Mesendoderm (in vitro differentiated cells): ENCODE results near the gene ARHGEF26. TPM values are rescaled to one million over a fixed set of nuclear protein-coding genes. Genes with fewer than 3 reads are reported as not detected.
A peak's percentile ranks its signal among the peaks of the same experiment; 100 is the strongest.

Experiments
- DNase-seq: peaks from one replicate; pipeline ENCODE4 v3.0.0; 2013
- H2AK5ac ChIP-seq: 2 replicates; pipeline ENCODE4 v1.6.1; 2013; ENCODE audit warnings: low read length, inconsistent platforms
- H2BK120ac ChIP-seq: 2 replicates; pipeline ENCODE4 v1.6.1; 2013; ENCODE audit warnings: low read depth, mild to moderate bottlenecking, low read length, moderate library complexity, mixed read lengths
- H2BK15ac ChIP-seq: replicated peaks from 2 replicates; pipeline ENCODE4 v1.6.1; 2013; ENCODE audit warnings: low read depth, mild to moderate bottlenecking, moderate library complexity
- H2BK5ac ChIP-seq: 2 replicates; pipeline ENCODE4 v1.6.1; 2013; ENCODE audit warnings: low read length, inconsistent platforms
- H3K18ac ChIP-seq: 2 replicates; pipeline ENCODE4 v1.6.1; 2013; ENCODE audit warnings: mild to moderate bottlenecking, low read length, mixed read lengths
- H3K23ac ChIP-seq: one replicate; pipeline ENCODE4 v1.6.1; 2013; ENCODE audit warnings: low read length
- H3K27ac ChIP-seq: 2 replicates; pipeline ENCODE4 v1.5.1; 2013; ENCODE audit warnings: low read depth, mild to moderate bottlenecking, inconsistent platforms, low read length, moderate library complexity
- H3K27me3 ChIP-seq: 2 replicates; pipeline ENCODE4 v1.6.1; 2013; ENCODE audit warnings: low read length, control low read depth, mild to moderate bottlenecking, inconsistent platforms; ENCODE audit not compliant: insufficient read depth, poor library complexity
- H3K36me3 ChIP-seq: 2 replicates; pipeline ENCODE4 v1.6.1; 2013; ENCODE audit warnings: low read length, inconsistent platforms; ENCODE audit not compliant: control insufficient read depth, insufficient read depth
- H3K4ac ChIP-seq: one replicate; pipeline ENCODE4 v1.6.1; 2013; ENCODE audit warnings: low read depth, mild to moderate bottlenecking, low read length, moderate library complexity
- H3K4me1 ChIP-seq: 2 replicates; pipeline ENCODE4 v1.6.1; 2013; ENCODE audit warnings: low read depth, low read length, inconsistent platforms; ENCODE audit not compliant: control insufficient read depth
- H3K4me2 ChIP-seq: 2 replicates; pipeline ENCODE4 v1.6.1; 2013; ENCODE audit warnings: low read length
- H3K4me3 ChIP-seq: 2 replicates; pipeline ENCODE4 v1.5.1; 2013; ENCODE audit warnings: mild to moderate bottlenecking, low read length
- H3K56ac ChIP-seq: one replicate; pipeline ENCODE4 v1.6.1; 2013; ENCODE audit warnings: low read length
- H3K79me1 ChIP-seq: 2 replicates; pipeline ENCODE4 v1.6.1; 2013; ENCODE audit warnings: low read length, inconsistent platforms
- H3K79me2 ChIP-seq: 2 replicates; pipeline ENCODE4 v1.6.1; 2013; ENCODE audit warnings: mild to moderate bottlenecking, low read length; ENCODE audit not compliant: control insufficient read depth, insufficient read depth
- H3K9ac ChIP-seq: 2 replicates; pipeline ENCODE4 v1.6.1; 2013; ENCODE audit warnings: low read length, inconsistent platforms
- H4K5ac ChIP-seq: one replicate; pipeline ENCODE4 v1.6.1; 2013; ENCODE audit warnings: low read length
- H4K8ac ChIP-seq: one replicate; pipeline ENCODE4 v1.6.1; 2013; ENCODE audit warnings: low read depth, mild to moderate bottlenecking, control low read depth, low read length, moderate library complexity
- WGBS: extraction: QIAGEN DNeasy Blood & Tissue Kit; methylation state at CpG from one replicate; pipeline ENCODE4 v1.1.7; 2013; ENCODE audit warnings: low lambda C conversion rate, missing lambda C conversion rate; ENCODE audit not compliant: insufficient coverage; ENCODE audit errors: extremely low coverage; 5-methylcytosine and 5-hydroxymethylcytosine counted together
- polyA plus RNA-seq, 2 experiments: library from polyadenylated mRNA; stranded (reverse); fragments of 200-250 nt; gene quantifications; one replicate each; pipeline ENCODE4 v1.2.3, GENCODE V29; 2013

Gene ARHGEF26, protein sequence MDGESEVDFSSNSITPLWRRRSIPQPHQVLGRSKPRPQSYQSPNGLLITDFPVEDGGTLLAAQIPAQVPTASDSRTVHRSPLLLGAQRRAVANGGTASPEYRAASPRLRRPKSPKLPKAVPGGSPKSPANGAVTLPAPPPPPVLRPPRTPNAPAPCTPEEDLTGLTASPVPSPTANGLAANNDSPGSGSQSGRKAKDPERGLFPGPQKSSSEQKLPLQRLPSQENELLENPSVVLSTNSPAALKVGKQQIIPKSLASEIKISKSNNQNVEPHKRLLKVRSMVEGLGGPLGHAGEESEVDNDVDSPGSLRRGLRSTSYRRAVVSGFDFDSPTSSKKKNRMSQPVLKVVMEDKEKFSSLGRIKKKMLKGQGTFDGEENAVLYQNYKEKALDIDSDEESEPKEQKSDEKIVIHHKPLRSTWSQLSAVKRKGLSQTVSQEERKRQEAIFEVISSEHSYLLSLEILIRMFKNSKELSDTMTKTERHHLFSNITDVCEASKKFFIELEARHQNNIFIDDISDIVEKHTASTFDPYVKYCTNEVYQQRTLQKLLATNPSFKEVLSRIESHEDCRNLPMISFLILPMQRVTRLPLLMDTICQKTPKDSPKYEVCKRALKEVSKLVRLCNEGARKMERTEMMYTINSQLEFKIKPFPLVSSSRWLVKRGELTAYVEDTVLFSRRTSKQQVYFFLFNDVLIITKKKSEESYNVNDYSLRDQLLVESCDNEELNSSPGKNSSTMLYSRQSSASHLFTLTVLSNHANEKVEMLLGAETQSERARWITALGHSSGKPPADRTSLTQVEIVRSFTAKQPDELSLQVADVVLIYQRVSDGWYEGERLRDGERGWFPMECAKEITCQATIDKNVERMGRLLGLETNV
- polyA plus RNA-seq (2013, experiment 1 of 2) = 6.5 TPM
- polyA plus RNA-seq (2013, experiment 2 of 2) = 6.7 TPM

DNA sequence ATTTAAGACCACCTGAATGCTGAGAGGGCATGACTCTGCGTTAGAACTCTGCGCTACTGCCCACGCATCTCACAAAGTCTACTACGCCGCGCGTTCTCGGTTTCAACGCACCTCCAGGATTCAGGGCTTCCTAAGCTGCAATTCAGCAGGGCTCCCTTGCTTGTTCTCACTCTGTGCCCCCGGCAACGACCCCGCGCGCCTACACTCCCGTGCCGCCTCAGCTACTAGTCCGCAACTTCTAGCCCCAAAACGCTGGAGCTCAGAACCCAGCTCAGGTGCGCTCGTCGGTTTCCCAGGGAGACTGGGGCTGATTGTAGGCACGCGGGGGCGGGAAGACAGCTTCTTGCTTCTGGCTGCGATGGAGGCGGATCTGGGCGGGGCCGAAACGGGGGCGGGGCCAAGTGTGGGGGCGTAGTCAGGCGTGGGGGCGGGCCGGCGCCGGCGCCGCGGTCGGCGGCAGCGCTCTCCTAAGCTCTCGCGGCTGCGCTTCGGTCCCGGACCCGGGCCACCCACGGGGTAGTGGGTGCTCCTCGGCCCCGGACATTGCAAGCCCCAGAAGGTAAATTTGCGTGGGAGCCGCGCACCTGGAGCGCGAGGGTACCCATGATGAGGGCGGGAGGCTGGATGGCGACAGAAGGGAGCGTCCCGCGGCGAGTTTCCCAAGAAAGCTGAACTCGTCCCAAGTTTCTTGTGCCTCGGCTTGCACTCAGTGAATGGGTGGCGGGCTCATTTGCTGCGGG is at the start of gene ARHGEF26:
Gene ARHGEF26, plus strand, starts transcription at position 430 of the 740 bp plus-strand sequence. CDS start 603 bp downstream, outside the sequence.
- Histone ChIP-seq H3K4me2 (peak within 1 kb of the TSS; percentile 97), H3K56ac (peak within 1 kb of the TSS; percentile 87), H4K5ac (no peak within 1 kb of the TSS), H3K23ac (peak within 1 kb of the TSS; percentile 35), H3K79me1 (no peaks in the 10 kb centered on the region), H3K9ac (peak within 1 kb of the TSS; percentile 87), H4K8ac (no peak within 1 kb of the TSS), H3K18ac (no peak within 1 kb of the TSS), H3K4ac (peak within 1 kb of the TSS; percentile 75), H3K27ac (no peak within 1 kb of the TSS), H3K4me1 (no peaks in the 10 kb centered on the region), H3K36me3 (no peaks in the 10 kb centered on the region), H2AK5ac (no peak within 1 kb of the TSS), H2BK15ac (no peak within 1 kb of the TSS), H2BK120ac (no peak within 1 kb of the TSS), H3K27me3 (no peaks in the 10 kb centered on the region), H2BK5ac (no peak within 1 kb of the TSS), H3K4me3 (peak within 1 kb of the TSS; percentile 81), H3K79me2 (no peaks in the 10 kb centered on the region)
- no CpG with 5 or more reads among the region's 66 CpGs for WGBS
- peak; percentile 92 for DNase-seq

DNA sequence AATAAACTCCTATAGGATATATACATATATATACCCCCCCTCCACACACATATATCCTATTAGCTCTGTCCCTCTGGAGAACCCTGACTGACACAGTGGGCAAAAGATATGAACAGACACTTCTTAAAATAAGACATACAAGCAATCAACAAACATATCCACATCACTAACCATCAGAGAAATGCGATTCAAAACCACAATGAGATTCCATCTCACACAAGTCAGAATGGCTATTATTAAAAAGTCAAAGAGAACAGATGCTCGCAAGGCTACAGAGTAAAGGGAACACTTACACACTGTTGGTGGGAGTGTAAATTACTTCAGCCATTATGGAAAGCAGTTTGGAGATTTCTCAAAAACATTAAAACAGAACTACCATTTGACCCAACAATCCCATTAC is 46.2 kb upstream of the ARHGEF26 start:
- no CpG with 5 or more reads among the region's 2 CpGs for WGBS

DNA sequence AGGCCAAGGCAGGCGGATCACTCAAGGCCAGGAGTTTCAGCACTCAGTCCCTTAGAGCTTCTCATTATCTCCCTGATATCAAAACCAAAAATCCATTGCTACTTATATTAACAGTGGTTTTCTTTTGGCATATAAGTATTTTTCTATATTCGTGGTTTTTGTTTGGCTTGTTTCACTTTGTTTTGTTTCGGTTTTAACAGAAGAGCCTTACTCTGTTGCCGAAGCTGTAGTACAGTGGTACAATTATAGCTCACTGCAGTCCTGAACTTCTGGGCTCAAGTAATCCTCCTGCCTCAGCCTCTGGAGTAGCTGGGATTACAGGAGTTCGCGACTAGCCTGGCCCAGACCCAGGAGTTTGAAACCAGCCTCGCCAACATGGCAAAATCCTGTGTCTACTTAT is 42.5 kb upstream of the ARHGEF26 start:
- no peak overlapping the region for H3K4me3 ChIP-seq
- H2BK120ac ChIP-seq = no peak overlapping the region
- no peak overlapping the region for H3K56ac ChIP-seq
- H2BK15ac ChIP-seq = no peak overlapping the region
- no peaks in the 10 kb centered on the region for H3K79me1 ChIP-seq
- H3K4me1 ChIP-seq = no peaks in the 10 kb centered on the region
- H4K5ac ChIP-seq = no peak overlapping the region
- no peak overlapping the region for H3K18ac ChIP-seq
- H3K79me2 ChIP-seq = no peaks in the 10 kb centered on the region
- H3K27me3 ChIP-seq = no peaks in the 10 kb centered on the region
- H3K4ac ChIP-seq = no peak overlapping the region
- no peak overlapping the region for H2AK5ac ChIP-seq
- no peak overlapping the region for H2BK5ac ChIP-seq
- WGBS = no CpG with 5 or more reads among the region's 7 CpGs
- H3K27ac ChIP-seq = no peak overlapping the region
- no peaks in the 10 kb centered on the region for H3K36me3 ChIP-seq
- H3K9ac ChIP-seq = no peak overlapping the region
- H4K8ac ChIP-seq = no peak overlapping the region
- DNase-seq = no peak
- H3K4me2 ChIP-seq = no peak overlapping the region
- no peak overlapping the region for H3K23ac ChIP-seq

More for the DNA sequence above, 46.2 kb upstream of the ARHGEF26 start:
- H4K8ac ChIP-seq = no peak overlapping the region
- H3K79me1 ChIP-seq = no peaks in the 10 kb centered on the region
- H3K56ac ChIP-seq = no peak overlapping the region
- no peak overlapping the region for H3K4ac ChIP-seq
- DNase-seq = no peak
- no peak overlapping the region for H3K27ac ChIP-seq
- H2BK120ac ChIP-seq = no peak overlapping the region
- no peaks in the 10 kb centered on the region for H3K79me2 ChIP-seq
- H2BK5ac ChIP-seq = no peak overlapping the region
- no peaks in the 10 kb centered on the region for H3K4me1 ChIP-seq
- no peak overlapping the region for H3K9ac ChIP-seq
- no peak overlapping the region for H3K18ac ChIP-seq
- H3K4me3 ChIP-seq = no peak overlapping the region
- no peak overlapping the region for H3K23ac ChIP-seq
- no peak overlapping the region for H2AK5ac ChIP-seq
- no peaks in the 10 kb centered on the region for H3K36me3 ChIP-seq
- H2BK15ac ChIP-seq = no peak overlapping the region
- H4K5ac ChIP-seq = no peak overlapping the region
- H3K27me3 ChIP-seq = no peaks in the 10 kb centered on the region
- no peak overlapping the region for H3K4me2 ChIP-seq

DNA sequence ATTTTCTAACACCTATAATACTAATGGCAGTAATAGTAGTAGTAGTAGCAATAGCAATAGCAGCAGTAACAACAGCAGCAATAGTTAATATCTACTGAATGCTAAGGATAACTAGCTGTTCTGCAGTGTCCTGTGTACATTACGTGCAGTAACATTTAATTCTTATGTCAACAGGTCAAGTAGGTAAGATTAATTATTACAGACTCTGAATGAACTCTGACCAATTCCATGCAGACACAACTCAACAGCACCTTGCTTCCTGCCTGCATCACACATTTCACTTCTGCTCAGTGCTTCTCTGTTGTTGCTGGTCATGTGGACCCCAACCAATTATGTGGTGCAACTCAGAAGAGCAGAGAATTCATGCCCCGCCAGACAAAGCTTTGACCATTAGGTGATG is 39.9 kb upstream of the ARHGEF26 start:
- Histone ChIP-seq H3K4me1 (no peaks in the 10 kb centered on the region), H3K4me3 (no peak overlapping the region), H3K79me1 (no peaks in the 10 kb centered on the region), H2BK15ac (no peak overlapping the region), H3K27me3 (no peaks in the 10 kb centered on the region), H4K5ac (no peak overlapping the region), H3K9ac (no peak overlapping the region), H3K18ac (no peak overlapping the region), H3K27ac (no peak overlapping the region), H3K79me2 (no peaks in the 10 kb centered on the region), H3K56ac (no peak overlapping the region), H2BK120ac (no peak overlapping the region), H3K23ac (no peak overlapping the region), H2AK5ac (no peak overlapping the region), H3K36me3 (no peaks in the 10 kb centered on the region), H3K4me2 (no peak overlapping the region), H3K4ac (no peak overlapping the region), H2BK5ac (no peak overlapping the region), H4K8ac (no peak overlapping the region)
- no CpG with 5 or more reads among the region's 2 CpGs for WGBS
- no peak for DNase-seq

DNA sequence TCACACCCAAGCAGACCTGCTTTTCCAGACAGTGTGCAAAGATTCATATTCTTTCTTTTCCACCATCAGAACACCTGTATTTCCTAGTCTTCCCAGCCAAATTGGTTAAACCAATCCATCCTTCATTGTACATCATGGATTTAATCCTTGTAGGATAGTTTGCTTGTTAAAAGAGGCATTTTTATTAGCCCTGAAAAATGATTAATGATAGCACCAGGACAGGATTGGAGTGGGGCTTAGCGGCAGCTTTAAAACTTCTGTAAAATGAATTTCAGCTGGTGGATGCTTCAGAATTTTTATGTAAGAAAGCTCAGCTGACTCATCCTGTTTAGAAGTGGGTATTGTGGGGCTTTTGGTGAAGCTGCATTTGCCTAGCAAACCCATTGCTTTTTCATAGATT is 36.1 kb upstream of the ARHGEF26 start:
- H3K36me3 ChIP-seq = no peaks in the 10 kb centered on the region
- no peak overlapping the region for H3K23ac ChIP-seq
- no peak overlapping the region for H2AK5ac ChIP-seq
- H3K18ac ChIP-seq = no peak overlapping the region
- no peaks in the 10 kb centered on the region for H3K4me1 ChIP-seq
- H2BK5ac ChIP-seq = no peak overlapping the region
- H3K4me2 ChIP-seq = no peak overlapping the region
- no peak overlapping the region for H3K27ac ChIP-seq
- no CpG with 5 or more reads among the region's 1 CpG for WGBS
- H3K56ac ChIP-seq = no peak overlapping the region
- H2BK15ac ChIP-seq = no peak overlapping the region
- no peak overlapping the region for H4K5ac ChIP-seq
- no peaks in the 10 kb centered on the region for H3K79me2 ChIP-seq
- H3K27me3 ChIP-seq = no peaks in the 10 kb centered on the region
- no peak overlapping the region for H3K9ac ChIP-seq
- H3K4me3 ChIP-seq = no peak overlapping the region
- no peak overlapping the region for H3K4ac ChIP-seq
- H3K79me1 ChIP-seq = no peaks in the 10 kb centered on the region
- no peak overlapping the region for H2BK120ac ChIP-seq
- no peak overlapping the region for H4K8ac ChIP-seq
- DNase-seq = no peak
